OCI-LY7 (cell line): ENCODE results near the gene LAX1.

Source experiments
- EZH2phosphoT487 ChIP-seq: fragments of 200-600 bp; sonication (generic); IDR thresholded peaks from 2 replicates; pipeline ENCODE4 v1.6.1; 2018; ENCODE audit warnings: low read depth, borderline replicate concordance, mild to moderate bottlenecking, mixed run types, antibody characterized with exemption, low read length, moderate library complexity, mixed read lengths
- TF ChIP-seq, protein P1 (sequence below): fragments of 200-600 bp; sonication (generic); conservative IDR thresholded peaks from 2 replicates; pipeline ENCODE4 v1.5.1; 2014; ENCODE audit warnings: mild to moderate bottlenecking, antibody characterized with exemption, low read length, moderate library complexity, mixed read lengths

DNA sequence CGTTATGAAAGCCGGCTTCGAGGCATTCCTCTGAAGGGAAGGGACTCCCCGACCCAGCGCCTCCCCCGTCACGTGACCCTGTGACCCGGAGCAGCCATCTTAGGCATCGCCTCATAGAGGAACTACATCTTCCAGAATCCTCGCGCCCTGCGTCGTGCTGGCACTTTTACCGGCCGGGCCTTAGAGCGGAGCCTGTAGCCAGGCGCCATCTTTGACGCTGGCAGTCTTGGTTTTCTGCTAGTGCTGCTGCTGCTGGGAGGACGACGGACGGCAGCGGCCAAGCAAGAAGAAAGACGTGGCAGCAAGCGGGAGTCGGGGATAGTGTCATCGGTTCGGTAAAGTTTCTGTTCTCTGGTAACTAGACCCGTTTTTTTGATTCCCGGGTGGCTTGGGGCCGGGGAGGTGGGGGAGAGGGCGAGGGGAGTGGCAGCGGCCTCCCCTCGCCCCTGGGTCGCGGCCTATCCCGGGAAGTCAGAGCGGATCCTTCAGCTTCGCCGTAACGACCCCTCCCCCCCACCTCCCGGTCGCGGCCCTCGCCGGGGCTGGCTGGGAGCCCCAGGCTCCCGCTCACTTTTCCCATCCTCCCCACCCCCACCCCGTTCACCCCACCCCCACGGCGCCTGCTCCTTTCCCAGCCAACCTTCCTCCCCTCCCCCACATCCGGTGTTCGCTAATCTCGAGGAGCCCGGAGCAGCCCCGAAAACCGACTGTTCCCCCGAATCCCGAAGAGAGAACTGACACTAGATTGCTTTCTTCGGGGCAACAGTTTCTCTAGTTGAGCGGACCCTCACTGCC lies 30.7 kb downstream of the LAX1 start, which contains the start of the genes ZBED6 and ZC3H11A:
- TF ChIP-seq, protein P1, sequence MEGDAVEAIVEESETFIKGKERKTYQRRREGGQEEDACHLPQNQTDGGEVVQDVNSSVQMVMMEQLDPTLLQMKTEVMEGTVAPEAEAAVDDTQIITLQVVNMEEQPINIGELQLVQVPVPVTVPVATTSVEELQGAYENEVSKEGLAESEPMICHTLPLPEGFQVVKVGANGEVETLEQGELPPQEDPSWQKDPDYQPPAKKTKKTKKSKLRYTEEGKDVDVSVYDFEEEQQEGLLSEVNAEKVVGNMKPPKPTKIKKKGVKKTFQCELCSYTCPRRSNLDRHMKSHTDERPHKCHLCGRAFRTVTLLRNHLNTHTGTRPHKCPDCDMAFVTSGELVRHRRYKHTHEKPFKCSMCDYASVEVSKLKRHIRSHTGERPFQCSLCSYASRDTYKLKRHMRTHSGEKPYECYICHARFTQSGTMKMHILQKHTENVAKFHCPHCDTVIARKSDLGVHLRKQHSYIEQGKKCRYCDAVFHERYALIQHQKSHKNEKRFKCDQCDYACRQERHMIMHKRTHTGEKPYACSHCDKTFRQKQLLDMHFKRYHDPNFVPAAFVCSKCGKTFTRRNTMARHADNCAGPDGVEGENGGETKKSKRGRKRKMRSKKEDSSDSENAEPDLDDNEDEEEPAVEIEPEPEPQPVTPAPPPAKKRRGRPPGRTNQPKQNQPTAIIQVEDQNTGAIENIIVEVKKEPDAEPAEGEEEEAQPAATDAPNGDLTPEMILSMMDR, result no peak
- TF ChIP-seq EZH2phosphoT487, result no peak
